ENCODE data around the gene KRT35. TPM values are rescaled to one million over a fixed set of nuclear protein-coding genes. Genes with fewer than 3 reads are reported as not detected.

KRT35 gene
- total RNA-seq, 2 experiments from 2014 or later, result not detected

DNA sequence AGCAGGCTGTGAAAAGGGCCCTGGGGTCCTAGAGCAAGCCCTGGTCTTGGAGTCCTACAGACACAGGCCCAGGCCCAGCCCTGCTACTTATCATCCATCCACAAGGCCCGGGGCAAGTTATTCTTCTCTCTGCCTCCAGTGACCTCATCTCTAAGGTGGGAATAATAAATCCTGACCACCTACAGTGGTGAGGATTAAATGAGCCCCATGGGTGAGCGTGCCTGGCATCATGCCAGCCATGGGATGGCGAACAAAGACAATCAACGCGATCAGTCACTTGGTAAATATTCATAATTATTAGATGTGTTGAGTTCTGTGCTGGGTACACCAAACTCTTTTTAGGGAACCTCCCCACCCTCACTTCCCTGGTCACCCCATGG, 32.2 kb upstream of the KRT35 start:
- ChIA-PET POLR2A (no interaction called here), CTCF (no interaction called here)

DNA sequence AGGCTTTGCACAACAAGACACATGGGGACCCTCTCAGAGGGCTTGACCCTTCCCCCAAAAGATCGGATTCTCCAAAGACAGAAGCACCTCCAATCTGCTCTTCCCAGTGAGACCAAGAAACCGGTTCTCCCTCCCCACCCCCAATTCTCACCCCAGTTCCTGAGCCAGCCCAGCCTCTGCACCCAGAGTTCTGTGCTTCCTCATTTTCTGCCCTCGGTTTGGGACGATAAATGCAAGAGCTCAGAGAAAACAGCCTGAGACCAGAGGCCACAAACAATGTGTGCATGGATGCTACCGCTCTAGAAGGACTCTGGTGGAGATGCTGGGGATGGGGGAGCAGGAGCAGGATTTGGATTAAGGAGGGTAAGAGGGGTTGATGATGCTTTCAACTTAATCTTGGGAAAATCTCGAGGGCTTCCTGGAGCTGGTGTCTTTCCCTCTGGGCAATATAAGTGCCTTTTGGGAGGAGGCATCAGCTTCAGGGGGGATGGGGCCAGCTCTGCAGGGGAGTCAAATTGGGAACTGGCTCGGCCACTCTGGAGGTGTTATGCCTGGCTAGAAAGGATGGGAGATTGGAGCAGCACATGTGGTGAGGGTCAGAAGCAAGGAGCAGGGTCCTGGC, 31.7 kb upstream of the KRT35 start:
- ChIA-PET POLR2A (no interaction called here), CTCF (no interaction called here)

DNA sequence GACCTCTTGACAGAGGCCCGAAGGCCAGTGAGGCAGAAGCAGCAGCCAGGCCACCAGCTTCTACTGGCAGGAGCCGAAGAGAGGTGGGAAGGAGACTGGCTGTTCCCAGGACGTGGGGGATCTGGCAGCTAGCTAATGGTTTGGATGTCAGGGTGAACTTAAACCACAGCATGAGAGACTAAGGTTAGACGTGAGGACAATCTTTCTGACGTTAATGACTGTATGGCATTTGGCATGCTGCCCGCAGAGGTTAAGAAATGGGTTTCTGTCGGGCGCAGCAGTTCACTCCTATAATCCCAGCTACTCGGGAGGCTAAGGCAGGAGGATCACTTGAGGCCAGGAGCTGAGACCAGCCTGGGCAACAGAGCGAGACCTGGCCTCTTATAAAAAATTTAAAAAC, 30.8 kb upstream of the KRT35 start:
- ChIA-PET CTCF (no interaction called here), POLR2A (no interaction called here)

DNA sequence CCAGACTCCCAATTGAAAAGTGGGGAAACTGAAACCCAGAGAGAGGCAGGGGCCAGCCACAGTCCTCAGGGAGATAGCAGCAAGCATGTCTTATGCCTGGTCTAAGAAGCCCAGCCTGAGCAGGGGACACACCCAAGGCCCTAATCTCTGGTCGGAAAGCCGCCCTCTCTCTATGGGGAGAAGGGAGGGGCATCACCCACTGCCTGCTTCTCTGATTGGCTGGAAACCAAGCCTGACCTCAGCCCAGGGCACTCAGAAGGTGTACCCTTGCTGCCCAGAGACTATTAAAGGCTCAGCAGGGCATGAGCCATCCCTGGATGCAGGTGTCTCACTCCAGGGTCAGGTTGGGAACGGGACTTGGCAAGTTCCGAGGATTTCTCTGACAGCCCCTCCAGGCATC, 30.2 kb upstream of the KRT35 start:
- CTCF ChIA-PET, result no interaction called here
- POLR2A ChIA-PET, result no interaction called here

DNA sequence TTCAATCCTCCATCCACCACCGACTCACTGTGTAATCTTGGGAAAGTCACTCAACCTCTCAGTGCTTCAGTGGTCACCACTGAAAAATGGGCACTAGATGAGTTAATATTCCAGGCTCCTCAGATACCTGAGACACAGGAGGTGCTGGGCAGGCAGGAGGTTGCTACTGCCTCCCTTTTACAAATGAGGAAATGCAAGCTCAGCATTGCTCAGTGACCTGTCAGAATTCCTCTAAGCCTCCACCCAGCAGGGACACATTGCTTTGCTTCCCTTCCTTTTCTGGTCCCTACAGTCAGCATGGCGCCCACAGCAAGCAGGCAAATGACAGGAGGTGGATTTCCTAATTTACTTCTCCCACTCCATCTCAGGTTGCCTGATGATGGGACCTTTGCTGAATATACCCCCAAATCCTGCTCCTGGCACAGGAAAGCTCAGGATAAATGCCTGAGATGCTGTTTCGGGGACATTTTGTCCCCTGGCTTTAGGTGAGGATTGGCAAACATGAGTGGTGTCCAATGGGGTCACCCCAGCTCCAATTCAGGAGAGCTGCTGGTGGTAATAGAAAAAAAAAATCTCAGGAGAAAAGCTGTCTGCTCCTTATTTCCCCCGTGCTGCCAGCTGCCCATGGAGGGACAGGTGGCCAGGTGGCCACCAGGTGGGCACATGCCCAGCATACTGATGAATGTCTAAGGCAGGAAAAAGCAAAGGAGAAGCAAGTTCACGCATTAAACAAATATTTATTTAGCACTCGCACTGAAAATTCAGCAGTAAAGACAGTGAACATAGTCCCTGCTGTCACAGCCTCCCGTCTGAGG, 29.5 kb upstream of the KRT35 start:
- POLR2A ChIA-PET, result no interaction called here
- CTCF ChIA-PET, result no interaction called here

DNA sequence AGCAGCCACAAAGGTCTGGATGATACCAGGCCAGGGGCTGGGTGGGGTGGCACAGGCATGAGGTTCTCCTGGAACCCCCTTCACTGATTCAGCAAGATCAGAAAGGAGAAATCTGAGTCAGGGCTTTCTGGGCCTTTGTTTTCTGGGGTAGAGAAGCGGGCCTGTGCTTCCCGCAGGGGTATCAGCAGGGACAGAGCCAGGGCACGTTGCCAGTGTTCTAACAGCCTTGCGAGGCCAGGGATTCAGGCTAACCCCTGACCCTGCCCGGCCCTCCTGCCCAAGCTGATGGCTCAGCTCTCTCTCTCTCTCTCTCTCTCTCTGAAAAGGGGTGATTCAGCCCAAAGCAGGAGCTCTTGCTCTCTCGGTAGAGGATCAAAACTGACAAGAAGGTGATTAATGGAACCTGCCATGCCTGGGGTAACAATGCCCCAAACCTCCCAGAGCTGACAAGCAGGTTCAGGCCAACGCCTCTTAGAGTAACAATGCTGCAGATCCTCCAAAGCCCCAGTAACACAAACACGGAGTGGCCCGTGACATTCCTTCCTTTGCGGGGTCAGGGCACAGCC, 26.4 kb upstream of the KRT35 start:
- CTCF ChIA-PET, result no interaction called here
- POLR2A ChIA-PET, result no interaction called here

DNA sequence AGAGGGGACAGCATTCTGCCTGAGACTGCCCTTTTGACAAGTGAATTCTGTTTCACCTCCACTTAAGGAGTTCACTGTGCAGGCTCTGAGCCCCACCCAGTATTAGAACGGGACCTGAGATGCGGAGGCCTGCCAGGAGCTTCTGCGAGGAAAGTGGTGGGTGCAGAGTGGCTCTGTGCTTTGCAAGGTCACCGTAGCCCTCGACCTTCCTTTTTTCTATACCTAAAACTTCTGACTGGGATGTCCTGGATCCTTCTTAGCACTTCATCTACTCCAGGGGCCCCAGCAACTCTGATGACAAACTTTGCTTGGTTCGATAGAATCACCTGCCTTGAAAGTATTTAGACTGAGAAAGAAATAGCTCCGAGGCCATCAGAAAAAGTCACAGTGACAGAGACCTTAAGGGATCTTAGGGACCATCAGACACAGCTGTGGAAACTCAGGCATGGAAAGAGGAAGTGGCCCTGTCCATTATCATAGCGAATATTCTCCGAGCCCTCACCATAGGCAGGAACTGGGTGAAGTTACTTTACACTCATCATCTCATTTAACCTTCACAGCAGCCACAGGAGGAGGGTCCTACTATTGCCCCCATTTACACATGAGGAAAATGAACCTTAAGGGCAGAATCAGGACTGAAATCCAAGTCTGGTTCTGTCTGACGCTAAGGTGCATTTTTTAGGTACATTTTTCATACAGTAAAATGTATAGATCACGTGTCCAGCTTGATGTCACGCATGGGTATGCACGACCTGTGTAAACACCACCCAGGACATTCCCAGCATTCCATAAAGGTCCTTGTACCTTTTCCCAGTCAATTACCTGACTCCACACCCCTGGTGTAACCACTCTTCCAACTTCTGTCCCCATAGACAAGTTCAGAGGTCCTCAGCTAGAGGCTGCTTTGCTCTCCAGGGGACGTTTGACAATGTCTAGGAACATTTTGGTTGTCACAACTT, 25.1 kb upstream of the KRT35 start:
- ChIA-PET CTCF (no interaction called here), POLR2A (no interaction called here)

DNA sequence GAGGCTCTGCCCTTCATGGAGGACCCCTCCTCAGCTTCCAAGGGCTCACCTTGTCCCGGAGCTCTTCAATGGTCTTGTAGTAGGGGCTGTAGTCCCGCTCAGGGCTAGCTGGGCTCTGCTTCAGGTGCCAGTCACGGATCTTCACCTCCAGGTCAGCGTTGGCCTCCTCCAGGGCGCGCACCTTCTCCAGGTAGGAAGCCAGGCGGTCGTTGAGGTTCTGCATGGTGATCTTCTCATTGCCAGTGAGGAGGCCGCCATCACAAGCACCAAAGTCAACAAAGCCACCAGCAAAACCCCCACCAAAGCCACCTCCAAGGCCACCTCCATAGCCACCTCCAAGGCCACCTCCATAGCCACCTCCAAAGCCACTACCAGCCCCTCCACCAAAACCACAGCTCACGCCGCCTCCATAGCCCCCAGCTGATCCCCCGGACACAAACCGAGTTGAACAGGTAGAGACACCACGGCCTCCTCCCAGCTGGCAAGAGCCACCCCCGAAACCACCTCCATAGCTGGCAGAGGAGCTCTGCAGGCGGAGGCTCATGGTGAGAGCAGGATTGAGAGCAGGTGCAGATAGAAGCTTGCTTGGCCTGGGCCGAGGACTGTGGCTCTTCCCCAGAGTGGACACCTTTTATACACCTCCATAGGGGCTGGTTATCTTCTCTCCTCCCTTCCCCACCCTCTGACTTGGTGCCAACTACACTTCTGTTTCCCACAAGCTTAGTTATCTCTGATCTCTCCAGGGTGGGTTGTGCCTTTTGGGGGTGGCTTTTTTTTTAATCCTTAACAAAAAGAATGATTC, 24.3 kb upstream of the KRT35 start, which contains the start of gene KRT13:
KRT13 (minus strand) TSS at position 606 of the 802 bp plus-strand sequence; CDS start at position 544, 62 bp downstream.
- CTCF ChIA-PET, result no interaction called here
- POLR2A ChIA-PET, result no interaction called here

DNA sequence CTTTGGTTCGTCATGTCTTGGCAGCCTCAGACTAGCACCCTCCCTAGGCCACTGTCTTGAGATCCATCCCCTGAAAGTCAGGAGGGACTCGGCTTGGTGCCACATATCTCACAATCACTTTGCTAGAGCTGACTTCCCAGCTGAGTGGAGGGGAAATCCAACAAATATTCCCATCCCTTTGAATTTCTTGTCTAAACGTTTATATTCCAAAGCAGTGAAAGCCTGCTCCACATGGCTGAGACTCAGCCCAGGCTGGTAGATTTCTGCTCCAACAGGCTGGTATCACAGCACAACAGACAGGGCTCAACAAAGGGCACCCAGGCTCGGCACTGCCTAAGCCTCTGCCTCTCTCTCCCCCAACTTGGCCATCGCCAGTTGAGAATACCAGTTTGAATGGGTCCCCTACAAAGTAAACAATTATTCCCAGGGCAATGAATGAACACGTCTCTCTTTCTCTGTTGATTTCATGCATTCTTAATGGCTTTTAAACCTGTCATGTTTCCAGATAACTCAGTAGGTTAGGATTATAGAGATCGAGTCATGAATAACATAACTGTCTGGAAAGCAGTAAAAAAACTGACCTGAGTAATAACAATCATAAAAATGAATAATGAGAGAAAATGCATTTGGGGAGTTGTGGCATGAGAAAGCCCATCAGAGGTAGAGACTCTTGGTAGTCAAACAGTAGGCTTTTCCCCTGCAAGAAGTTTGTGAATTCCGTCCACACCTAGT, 23.5 kb upstream of the KRT35 start:
- ChIA-PET CTCF (no interaction called here), POLR2A (no interaction called here)

DNA sequence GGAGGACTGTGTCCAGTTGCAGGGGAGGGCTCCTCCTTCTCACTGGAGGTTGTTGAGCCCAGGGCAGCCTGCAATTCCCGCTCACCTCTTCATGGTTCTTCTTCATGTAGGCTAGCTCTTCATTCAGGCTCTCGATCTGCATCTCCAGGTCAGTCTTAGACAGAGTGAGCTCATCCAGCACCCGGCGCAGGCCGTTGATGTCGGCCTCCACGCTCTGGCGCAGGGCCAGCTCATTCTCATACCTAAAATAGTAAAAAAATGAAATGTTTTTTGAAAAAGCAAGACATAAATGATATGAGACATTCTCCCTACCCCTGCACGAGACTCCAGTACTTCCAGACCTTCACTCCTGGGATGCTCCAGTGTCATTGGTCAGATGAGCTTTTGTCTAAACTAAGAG, 22.3 kb upstream of the KRT35 start:
- POLR2A ChIA-PET, result no interaction called here
- CTCF ChIA-PET, result no interaction called here

DNA sequence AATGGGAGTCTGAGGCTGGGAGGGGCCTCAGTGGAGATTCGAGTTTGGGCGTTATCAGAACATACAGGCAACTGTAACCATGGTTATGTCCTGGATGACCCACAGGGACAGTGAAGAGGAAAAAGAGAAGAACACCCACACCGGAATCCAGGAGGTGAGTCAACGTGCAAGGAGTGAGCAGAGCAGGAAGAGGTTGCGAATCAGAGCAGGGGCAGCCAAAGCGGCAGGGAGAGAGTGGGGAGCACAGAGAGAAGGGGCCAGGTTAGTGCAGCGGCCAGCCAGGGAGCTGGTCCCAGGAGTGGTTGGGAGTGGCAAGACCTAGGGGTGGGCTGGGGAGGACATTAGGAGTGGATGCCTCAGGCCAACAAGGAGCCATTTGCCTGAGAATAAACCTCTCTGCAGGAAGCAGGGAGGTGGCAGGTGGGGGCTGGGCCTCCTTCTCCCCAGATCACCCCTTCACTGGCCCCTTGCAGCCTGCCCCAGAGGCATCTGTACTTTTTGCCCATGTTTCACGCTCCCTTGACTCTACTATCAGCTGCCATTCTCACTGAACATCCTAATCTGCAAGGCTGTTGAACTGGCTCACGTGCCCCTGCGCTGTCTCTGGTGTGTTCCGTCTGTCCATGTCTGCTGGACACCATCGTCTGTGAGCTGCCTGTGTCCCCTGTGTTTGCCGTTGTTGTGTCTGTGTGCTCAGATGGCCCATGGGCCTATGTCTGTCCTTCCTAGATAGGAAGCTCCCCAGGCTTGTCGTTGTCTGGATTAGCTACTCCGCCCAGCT, 19.4 kb upstream of the KRT35 start:
- ChIA-PET POLR2A (no interaction called here), CTCF (interaction anchor here (0.6 kb wide), 1 partner anchor 1104 kb away, joined by 4 read pairs; no protein-coding TSS in a partner anchor)

DNA sequence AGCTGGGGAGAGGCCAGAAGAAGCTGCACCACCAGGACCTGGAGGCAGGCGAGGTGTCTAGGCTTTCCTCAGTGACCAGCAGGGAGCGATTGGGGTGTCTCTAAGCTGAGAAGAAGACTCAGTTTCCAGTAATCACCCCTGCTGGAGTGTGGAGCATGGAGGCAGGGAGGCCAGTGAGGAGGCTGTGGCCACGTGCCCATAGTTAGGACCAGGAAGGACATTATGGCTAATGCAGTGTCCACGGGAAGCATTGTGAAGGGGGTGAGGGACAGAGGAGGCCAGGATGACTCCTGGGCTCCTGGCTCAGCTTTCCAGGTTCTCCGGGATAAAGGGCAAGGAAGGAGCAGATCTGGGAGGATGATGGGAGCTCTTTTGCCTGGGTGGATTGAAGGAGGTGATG, 18.8 kb upstream of the KRT35 start:
- CTCF ChIA-PET, result interaction anchor here (0.6 kb wide), 1 partner anchor 1105 kb away, joined by 4 read pairs; no protein-coding TSS in a partner anchor
- POLR2A ChIA-PET, result no interaction called here

DNA sequence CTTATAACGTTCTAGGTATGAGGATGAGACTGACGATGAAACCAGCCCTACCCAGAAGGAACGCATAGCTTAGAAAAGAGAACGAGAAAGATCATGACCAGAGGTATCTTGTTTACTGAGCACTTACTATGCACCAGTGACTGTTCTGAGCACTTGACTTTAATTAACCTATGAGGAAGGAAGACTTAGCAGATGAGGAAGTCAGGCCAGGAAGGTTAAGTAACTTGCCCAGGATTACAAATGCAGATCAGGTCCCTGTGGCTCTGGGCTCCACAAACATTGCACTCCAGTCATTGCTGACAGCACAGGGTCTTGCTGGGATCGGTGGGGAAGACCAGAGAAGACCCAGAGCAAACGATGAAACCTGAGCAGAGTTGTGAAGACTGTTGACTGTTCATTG, 17.3 kb upstream of the KRT35 start:
- ChIA-PET POLR2A (no interaction called here), CTCF (interaction anchor here (1.0 kb wide), 1 partner anchor 46 kb away, joined by 3 read pairs; no protein-coding TSS in a partner anchor)

DNA sequence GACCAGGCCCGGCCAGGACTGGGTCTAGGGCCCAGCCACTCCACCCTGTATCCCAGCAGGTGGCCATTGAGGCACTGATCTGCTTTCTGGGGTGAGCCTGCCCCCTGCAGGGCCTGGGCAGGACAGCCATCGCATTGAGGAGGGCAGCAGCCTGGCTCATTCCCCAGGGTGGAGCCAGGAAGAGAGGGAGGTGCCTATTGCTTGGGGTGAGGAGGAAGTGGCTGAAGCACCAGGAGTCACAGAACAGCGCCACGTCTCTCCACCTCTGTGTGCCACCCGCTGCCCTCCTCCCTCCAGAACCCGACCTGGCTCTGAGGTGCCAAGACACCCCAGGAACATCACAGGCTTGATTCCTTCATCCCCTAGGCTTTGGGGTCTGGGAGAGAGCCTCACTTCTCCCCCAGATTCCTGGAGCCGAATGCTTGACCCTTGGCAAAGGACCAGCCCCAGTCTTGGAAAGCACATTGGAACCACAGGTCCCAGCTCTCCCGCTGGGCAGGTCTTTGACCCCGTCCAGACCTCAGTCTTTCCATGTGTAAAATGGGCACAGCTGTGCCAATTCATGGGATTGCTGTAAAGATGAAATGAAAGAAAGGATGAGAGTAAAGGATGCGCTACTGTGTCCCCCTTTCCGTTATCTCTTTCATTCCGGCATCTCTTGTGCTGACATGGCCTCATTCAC, 16.0 kb upstream of the KRT35 start:
- ChIA-PET CTCF (interaction anchor here (0.7 to 2.0 kb wide), 4 partner anchors 10 to 460 kb away, joined by 3 to 6 read pairs (median 4); no protein-coding TSS in a partner anchor), POLR2A (no interaction called here)

DNA sequence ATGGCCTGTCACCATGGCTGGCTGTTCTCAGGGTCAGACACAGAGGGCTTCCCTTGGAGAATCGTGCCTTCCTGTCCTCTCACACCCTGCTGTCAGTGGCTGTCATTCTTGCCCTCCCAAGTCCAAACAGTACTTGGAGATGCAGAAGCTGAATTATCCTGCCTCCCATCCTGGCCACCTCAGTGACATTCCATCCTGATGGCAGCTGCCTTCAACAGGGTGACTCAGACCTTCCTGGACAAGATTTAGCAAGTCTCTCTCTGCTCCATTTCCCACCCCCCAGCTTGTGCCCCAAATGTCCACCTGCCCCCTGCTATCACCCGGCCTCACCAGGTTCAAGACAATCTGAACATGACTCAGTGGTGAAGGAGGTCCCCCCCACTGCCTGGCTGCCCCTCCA, 13.6 kb upstream of the KRT35 start:
- ChIA-PET POLR2A (no interaction called here), CTCF (interaction anchor here (1.8 kb wide), 1 partner anchor 60 kb away, joined by 4 read pairs; no protein-coding TSS in a partner anchor)

DNA sequence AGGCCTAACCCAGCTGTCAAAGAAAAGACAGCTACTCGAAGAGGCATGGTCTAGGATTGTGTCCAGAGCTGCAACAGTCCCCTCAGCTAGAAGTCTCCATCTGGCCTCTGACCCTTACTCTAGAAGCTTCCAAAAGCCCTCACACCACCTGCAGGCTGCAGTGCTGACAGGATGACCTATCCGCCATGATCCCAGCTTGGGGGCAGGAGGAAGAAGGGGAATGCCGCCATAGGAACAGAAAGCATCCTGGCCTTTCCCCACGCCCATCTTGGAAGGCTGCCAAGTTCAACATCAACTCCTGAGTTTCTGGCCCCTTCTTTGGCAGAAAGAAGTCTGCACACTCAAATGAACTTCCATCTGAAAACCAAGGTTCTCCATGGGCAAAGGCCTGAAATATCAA, 11.8 kb upstream of the KRT35 start:
- ChIA-PET POLR2A (no interaction called here), CTCF (interaction anchor here (0.7 kb wide), 1 partner anchor 170 kb away, joined by 3 read pairs; no protein-coding TSS in a partner anchor)

DNA sequence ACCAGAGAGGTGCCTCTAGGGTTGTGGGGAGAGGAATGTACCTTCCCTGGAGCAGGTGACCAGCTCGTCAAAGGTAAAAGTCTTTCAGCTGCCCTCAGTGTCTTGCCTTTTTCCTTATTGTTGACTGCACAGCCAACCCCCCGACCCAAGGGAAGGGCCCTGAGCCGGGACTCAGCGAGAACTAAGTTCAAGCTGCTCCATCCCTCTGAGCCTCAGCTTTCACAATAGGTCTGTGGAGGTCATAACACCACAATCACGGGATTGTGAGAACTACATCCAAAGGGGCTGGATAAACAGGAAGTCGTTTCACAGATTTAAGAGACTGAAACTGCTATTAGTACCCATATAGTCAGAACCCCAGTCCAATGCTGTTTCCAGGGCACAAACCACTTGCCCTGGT, 11.4 kb upstream of the KRT35 start:
- ChIA-PET POLR2A (no interaction called here), CTCF (interaction anchor here (0.7 kb wide), 1 partner anchor 170 kb away, joined by 3 read pairs; no protein-coding TSS in a partner anchor)

All from activated CD8-positive, alpha-beta memory T cell treated with anti-CD3 and anti-CD28 coated beads for 36 hours (primary cell).